Stomach (tissue), 9 donors: Measurements from ENCODE around the gene MRPS18B. TPM values are rescaled to one million over a fixed set of nuclear protein-coding genes. Genes with fewer than 3 reads are reported as not detected.

ENCODE experiments used
- DNase-seq, 2 donors: peaks; one replicate each; pipeline versions ENCODE4 v3.0.0 to v3.0.0-alpha.2; 2013 to 2019
- H3K27ac ChIP-seq, 5 donors: fragments of 200-600 bp in 4 of 5; sonication (generic) in 4 of 5; one replicate each; pipeline ENCODE4 v1.5.1; 2013 to 2019; ENCODE audit warnings: mild to moderate bottlenecking in 1 of 5, moderate library complexity in 1 of 5
- H3K27me3 ChIP-seq, 3 donors: fragments of 200-600 bp; sonication (generic); one replicate each; pipeline ENCODE4 v1.5.1; 2017 to 2019; ENCODE audit warnings: mixed run types in 1 of 3
- H3K36me3 ChIP-seq, 4 donors: fragments of 200-600 bp; sonication (generic); 1 replicate in 3 of 4; 2 replicates in 1 of 4; pipeline ENCODE4 v1.5.1; 2016 to 2019
- H3K4me1 ChIP-seq, 4 donors: fragments of 200-600 bp; sonication (generic); one replicate each; pipeline ENCODE4 v1.5.1; 2016 to 2019
- H3K4me3 ChIP-seq, 4 donors: fragments of 200-600 bp; sonication (generic) in 3 of 4; one replicate each; pipeline ENCODE4 v1.5.1; 2016 to 2019; ENCODE audit warnings: mild to moderate bottlenecking in 1 of 4
- H3K9me3 ChIP-seq, 4 donors: fragments of 200-600 bp; sonication (generic); one replicate each; pipeline ENCODE4 v1.5.1; 2016 to 2019
- CTCF ChIP-seq, 7 experiments: fragments of 450-650 bp in 4 of 7; fragments of 200-600 bp in 3 of 7; sonication (generic) in 3 of 7; IDR thresholded peaks; one replicate each; pipeline ENCODE4 v1.5.1; 2016 to 2019; ENCODE audit warnings: antibody characterized with exemption in 7 of 7, control low read depth in 2 of 7, mild to moderate bottlenecking in 1 of 7
- EP300 ChIP-seq: sonication (generic); formaldehyde crosslinking; IDR thresholded peaks from one replicate; pipeline ENCODE4 v1.6.1; 2017; ENCODE audit warnings: antibody characterized with exemption
- POLR2A ChIP-seq, 4 donors: fragments of 450-650 bp; IDR thresholded peaks; one replicate each; pipeline ENCODE4 v1.6.1; 2016; ENCODE audit warnings: antibody characterized with exemption in 4 of 4, control low read depth in 2 of 4, mild to moderate bottlenecking in 1 of 4, moderate library complexity in 1 of 4
- POLR2AphosphoS5 ChIP-seq, 3 donors: sonication (generic); formaldehyde crosslinking; IDR thresholded peaks; one replicate each; pipeline ENCODE4 v1.6.1; 2016; ENCODE audit warnings: antibody characterized with exemption in 3 of 3
- WGBS, 5 donors: extraction: QIAGEN DNeasy Blood & Tissue Kit in 3 of 5; methylation state at CpG; one replicate each; pipeline versions ENCODE4 v1.1.5 to v1.1.7; 2013 to 2018; 5-methylcytosine and 5-hydroxymethylcytosine counted together
- intact Hi-C: fragments of 100-400 bp; cut with DNase I; formaldehyde crosslinking; loops from one replicate; pipeline ENCODE4 v1.15.1; 2023; ENCODE audit warnings: low total_unique reads
- polyA plus RNA-seq, 3 donors: library from polyadenylated mRNA; stranded (reverse); fragments of 200-250 nt; gene quantifications; one replicate each; pipeline ENCODE4 v1.2.3, GENCODE V29; 2013
- total RNA-seq, 5 donors: library from RNA; depleted of rRNA; stranded (reverse); fragments of >200 nt; gene quantifications; one replicate each; pipeline versions ENCODE4 v1.1.0 to v1.2.3, GENCODE V29; 2014 to 2016
- donor health status: healthy with polysubstance abuse.
- donor health status: Bipolar disorder and iron deficiency.
- donor health status: healthy.

Gene MRPS18B
- total and polyA plus RNA-seq, 8 donors: 6.4 to 71.2 (median 44.4) TPM

GRCh38 chr6:30610065-30610464 is 7.6 kb upstream of the MRPS18B start:
- WGBS, 5 donors: 58 to 77% (median 66%) methylated on average over 4 of the region's 4 CpGs
- Histone ChIP-seq H3K36me3 (peaks cover 44 to 56% (median 47%) of the 10 kb centered on the region in 4 donors), H3K9me3 (no peaks in the 10 kb centered on the region), H3K27me3 (no peaks in the 10 kb centered on the region), H3K4me3 (no peak overlapping the region), H3K27ac (peak overlapping the region in 2 of 5 donors; percentile 18 to 95), H3K4me1 (peaks cover 38 to 75% (median 52%) of the 10 kb centered on the region in 4 donors)
- DNase-seq: no peak
- TF ChIP-seq CTCF (IDR thresholded peaks at IDR 0.05) (no peak), POLR2AphosphoS5 (IDR thresholded peaks at IDR 0.05) (no peak), EP300 (no peak), POLR2A (IDR thresholded peaks at IDR 0.05) (no peak)
- intact Hi-C loops: no loop called here

GRCh38 chr6:30611150-30611855 is 6.3 kb upstream of the MRPS18B start:
- H3K36me3 ChIP-seq: peaks cover 38 to 48% (median 39%) of the 10 kb centered on the region in 4 donors
- no peak for TF ChIP-seq POLR2AphosphoS5 (IDR thresholded peaks at IDR 0.05)
- no peak for TF ChIP-seq CTCF (IDR thresholded peaks at IDR 0.05)
- TF ChIP-seq POLR2A (IDR thresholded peaks at IDR 0.05): no peak
- TF ChIP-seq EP300: no peak
- no peak overlapping the region for H3K4me3 ChIP-seq
- peaks cover 38 to 75% (median 52%) of the 10 kb centered on the region in 4 donors for H3K4me1 ChIP-seq
- DNase-seq: no peak
- peak overlapping the region in 2 of 5 donors; percentile 24 to 95 for H3K27ac ChIP-seq
- intact Hi-C loops: no loop called here
- 53 to 69% (median 59%) methylated on average over 9 of the region's 9 CpGs for WGBS, 5 donors
- no peaks in the 10 kb centered on the region for H3K27me3 ChIP-seq
- H3K9me3 ChIP-seq: no peaks in the 10 kb centered on the region

DNA sequence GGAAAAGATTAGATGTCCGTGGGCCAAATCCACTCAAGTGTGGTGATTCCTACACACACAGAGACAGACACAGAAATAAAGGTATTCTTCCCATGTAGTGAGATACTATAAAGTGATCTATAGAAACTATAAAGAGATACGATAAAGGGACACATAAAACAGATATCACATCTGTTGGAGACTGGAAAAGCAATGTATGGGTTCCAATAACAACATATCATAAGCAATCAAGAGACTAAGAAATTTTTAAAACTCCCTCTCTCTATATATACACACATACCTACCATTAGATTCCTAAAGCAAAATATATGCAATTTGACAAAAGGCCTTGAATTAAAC is 5.8 kb upstream of the MRPS18B start:
- Histone ChIP-seq H3K36me3 (peaks cover 38 to 48% (median 39%) of the 10 kb centered on the region in 4 donors), H3K27me3 (no peaks in the 10 kb centered on the region), H3K9me3 (no peaks in the 10 kb centered on the region), H3K4me3 (no peak overlapping the region), H3K27ac (peak overlapping the region in 2 of 5 donors; percentile 95 to 96), H3K4me1 (peaks cover 38 to 75% (median 52%) of the 10 kb centered on the region in 4 donors)
- WGBS, 5 donors: 38 to 71% (median 57%) methylated on average over 2 of the region's 2 CpGs
- no peak for TF ChIP-seq CTCF (IDR thresholded peaks at IDR 0.05)
- TF ChIP-seq POLR2AphosphoS5 (IDR thresholded peaks at IDR 0.05): no peak
- no peak for TF ChIP-seq POLR2A (IDR thresholded peaks at IDR 0.05)
- no peak for TF ChIP-seq EP300
- intact Hi-C loops: no loop called here
- no peak for DNase-seq

DNA sequence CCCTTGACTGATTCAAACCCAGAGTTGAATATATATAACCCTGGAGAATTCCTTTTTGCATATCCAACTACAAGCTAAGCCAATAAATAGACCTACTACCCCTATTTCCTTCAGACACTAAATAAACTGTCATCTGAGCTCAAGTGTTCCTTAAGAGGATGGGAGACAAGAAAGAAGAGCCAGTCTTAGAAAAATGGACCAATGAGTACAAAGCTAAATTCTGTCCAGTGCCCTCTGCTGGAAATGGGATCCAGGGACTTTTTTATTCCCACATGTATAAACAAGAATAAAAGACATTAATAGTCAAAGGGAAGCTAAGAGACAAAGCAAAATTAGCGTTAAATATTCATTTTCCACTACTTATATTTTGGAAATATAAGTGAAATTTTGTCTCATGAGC is 5.4 kb upstream of the MRPS18B start:
- TF ChIP-seq CTCF (IDR thresholded peaks at IDR 0.05): peak in 1 of 7 experiments; percentile 16
- no peak for TF ChIP-seq EP300
- peaks cover 36 to 44% (median 37%) of the 10 kb centered on the region in 4 donors for H3K36me3 ChIP-seq
- intact Hi-C loops: no loop called here
- H3K9me3 ChIP-seq: no peaks in the 10 kb centered on the region
- H3K4me3 ChIP-seq: no peak overlapping the region
- peaks cover 38 to 74% (median 52%) of the 10 kb centered on the region in 4 donors for H3K4me1 ChIP-seq
- peak overlapping the region in 4 of 5 donors; percentile 93 to 96 (median 95) for H3K27ac ChIP-seq
- DNase-seq: no peak
- H3K27me3 ChIP-seq: no peaks in the 10 kb centered on the region
- 28 to 71% (median 53%) methylated on average over 1 of the region's 1 CpG for WGBS, 5 donors
